Sigmoid colon (tissue), 4 donors: ENCODE measurements around the gene ANKS1A.

Experiments
- EP300 ChIP-seq, 4 donors: sonication (generic); formaldehyde crosslinking; IDR thresholded peaks; one replicate each; pipeline ENCODE4 v1.6.1; 2017; ENCODE audit warnings: antibody characterized with exemption in 4 of 4
- POLR2A ChIP-seq, 2 donors: fragments of 450-650 bp; IDR thresholded peaks; one replicate each; pipeline ENCODE4 v1.6.1; 2016; ENCODE audit warnings: antibody characterized with exemption in 2 of 2, mild to moderate bottlenecking in 2 of 2, moderate library complexity in 2 of 2
- POLR2AphosphoS5 ChIP-seq, 4 donors: sonication (generic); formaldehyde crosslinking; IDR thresholded peaks; one replicate each; pipeline ENCODE4 v1.6.1; 2017; ENCODE audit warnings: antibody characterized with exemption in 4 of 4
- TF ChIP-seq, protein P1 (sequence below), 4 experiments: fragments of 450-650 bp in 3 of 4; fragments of 200-600 bp in 1 of 4; IDR thresholded peaks; one replicate each; pipeline ENCODE4 v1.5.1; 2016 to 2019; ENCODE audit warnings: antibody characterized with exemption in 4 of 4, mild to moderate bottlenecking in 3 of 4, moderate library complexity in 2 of 4

DNA sequence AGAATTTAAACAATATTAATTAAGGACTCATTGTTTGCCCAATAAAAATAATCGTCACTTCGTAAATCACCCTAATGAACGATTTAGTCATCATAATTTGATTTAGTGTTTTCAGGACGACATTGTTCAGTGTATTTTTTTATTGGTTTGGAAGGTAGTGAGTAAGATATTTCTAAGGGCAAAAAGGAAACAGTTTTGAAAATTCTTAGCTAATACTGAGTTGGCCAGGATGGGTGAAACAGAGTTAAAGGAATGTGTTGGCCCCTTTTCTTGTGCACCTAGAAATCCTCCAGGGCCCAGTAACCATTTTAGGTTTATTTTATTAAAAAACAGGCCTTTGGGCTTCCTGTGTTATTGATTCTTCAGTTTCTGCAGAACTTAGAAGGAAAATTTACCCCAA lies 25.3 kb downstream of the ANKS1A start:
- TF ChIP-seq POLR2AphosphoS5 (IDR thresholded peaks at IDR 0.05) (no peak), POLR2A (IDR thresholded peaks at IDR 0.05) (no peak), EP300 (IDR thresholded peaks at IDR 0.05) (no peak)
- TF ChIP-seq, protein P1, sequence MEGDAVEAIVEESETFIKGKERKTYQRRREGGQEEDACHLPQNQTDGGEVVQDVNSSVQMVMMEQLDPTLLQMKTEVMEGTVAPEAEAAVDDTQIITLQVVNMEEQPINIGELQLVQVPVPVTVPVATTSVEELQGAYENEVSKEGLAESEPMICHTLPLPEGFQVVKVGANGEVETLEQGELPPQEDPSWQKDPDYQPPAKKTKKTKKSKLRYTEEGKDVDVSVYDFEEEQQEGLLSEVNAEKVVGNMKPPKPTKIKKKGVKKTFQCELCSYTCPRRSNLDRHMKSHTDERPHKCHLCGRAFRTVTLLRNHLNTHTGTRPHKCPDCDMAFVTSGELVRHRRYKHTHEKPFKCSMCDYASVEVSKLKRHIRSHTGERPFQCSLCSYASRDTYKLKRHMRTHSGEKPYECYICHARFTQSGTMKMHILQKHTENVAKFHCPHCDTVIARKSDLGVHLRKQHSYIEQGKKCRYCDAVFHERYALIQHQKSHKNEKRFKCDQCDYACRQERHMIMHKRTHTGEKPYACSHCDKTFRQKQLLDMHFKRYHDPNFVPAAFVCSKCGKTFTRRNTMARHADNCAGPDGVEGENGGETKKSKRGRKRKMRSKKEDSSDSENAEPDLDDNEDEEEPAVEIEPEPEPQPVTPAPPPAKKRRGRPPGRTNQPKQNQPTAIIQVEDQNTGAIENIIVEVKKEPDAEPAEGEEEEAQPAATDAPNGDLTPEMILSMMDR (IDR thresholded peaks at IDR 0.05): no peak
